Liver (tissue), 3 donors: ENCODE data around the gene COMMD7.

Source experiments
- TAF1 ChIP-seq: conservative IDR thresholded peaks from 2 replicates; pipeline ENCODE4 v1.6.1; 2016; ENCODE audit warnings: antibody characterized with exemption, mild to moderate bottlenecking
- YY1 ChIP-seq: IDR thresholded peaks from 2 replicates; pipeline ENCODE4 v1.6.1; 2016; ENCODE audit warnings: antibody characterized with exemption, mild to moderate bottlenecking
- TF ChIP-seq, protein P1 (sequence below): fragments of 150-350 bp; IDR thresholded peaks from 2 replicates; pipeline ENCODE4 v1.5.1; 2017; ENCODE audit warnings: improper control_type of control experiment, low read depth, low read length; ENCODE audit not compliant: missing input control
- donor health status: healthy.
- donor health status: healthy.

DNA sequence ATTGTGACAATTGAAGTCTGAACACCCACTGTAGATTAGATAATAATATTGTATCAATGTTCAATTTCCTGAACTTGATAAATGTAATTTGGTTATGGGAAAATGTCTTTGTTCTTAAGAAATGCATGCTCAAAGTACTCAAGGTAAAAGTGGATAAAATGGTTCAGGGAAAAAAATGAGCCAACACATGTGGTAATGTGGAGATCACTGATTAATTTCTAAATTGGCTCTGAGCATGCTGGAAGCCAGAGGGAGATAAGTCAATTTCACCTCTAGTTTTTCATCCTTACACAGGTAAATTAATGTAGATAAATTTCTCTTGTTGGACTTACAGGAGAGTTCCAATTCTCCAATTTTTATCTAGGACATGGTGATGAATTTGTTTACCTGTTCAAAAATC, 8.0 kb upstream of the COMMD7 start:
- TF ChIP-seq, protein P1, sequence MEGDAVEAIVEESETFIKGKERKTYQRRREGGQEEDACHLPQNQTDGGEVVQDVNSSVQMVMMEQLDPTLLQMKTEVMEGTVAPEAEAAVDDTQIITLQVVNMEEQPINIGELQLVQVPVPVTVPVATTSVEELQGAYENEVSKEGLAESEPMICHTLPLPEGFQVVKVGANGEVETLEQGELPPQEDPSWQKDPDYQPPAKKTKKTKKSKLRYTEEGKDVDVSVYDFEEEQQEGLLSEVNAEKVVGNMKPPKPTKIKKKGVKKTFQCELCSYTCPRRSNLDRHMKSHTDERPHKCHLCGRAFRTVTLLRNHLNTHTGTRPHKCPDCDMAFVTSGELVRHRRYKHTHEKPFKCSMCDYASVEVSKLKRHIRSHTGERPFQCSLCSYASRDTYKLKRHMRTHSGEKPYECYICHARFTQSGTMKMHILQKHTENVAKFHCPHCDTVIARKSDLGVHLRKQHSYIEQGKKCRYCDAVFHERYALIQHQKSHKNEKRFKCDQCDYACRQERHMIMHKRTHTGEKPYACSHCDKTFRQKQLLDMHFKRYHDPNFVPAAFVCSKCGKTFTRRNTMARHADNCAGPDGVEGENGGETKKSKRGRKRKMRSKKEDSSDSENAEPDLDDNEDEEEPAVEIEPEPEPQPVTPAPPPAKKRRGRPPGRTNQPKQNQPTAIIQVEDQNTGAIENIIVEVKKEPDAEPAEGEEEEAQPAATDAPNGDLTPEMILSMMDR = no peak
- TF ChIP-seq YY1 (no peak), TAF1 (no peak)
